GM19351 (cell line): Measurements from ENCODE around the gene EVC2.

ENCODE experiments used
- ATAC-seq: cut with Tn5 transposase; IDR thresholded peaks from one replicate; pipeline ENCODE4 v1.9.1; 2021; ENCODE audit warnings: mild to moderate bottlenecking, moderate library complexity; ENCODE audit not compliant: unreplicated experiment

EVC2 gene

DNA sequence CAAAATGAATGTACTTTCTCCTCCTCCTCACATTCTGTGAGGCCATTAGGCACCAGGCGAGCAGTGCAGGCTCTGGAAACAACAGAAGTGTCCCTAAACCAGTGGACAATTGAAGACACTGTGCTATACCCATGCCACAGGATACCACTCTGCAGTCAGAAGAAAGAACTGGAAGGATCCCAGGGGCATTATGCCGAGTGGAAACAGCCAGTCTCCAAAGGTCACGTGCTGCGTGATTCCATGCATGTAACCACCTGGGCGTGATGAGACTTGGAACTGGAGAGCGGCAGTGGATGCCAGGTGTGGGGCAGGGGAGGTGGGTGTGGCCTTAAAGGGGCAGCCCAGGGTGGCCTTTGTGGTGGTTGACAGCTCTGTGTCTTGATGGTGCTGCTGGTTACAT, 139.4 kb downstream of the EVC2 start:
- ATAC-seq, result no peak

DNA sequence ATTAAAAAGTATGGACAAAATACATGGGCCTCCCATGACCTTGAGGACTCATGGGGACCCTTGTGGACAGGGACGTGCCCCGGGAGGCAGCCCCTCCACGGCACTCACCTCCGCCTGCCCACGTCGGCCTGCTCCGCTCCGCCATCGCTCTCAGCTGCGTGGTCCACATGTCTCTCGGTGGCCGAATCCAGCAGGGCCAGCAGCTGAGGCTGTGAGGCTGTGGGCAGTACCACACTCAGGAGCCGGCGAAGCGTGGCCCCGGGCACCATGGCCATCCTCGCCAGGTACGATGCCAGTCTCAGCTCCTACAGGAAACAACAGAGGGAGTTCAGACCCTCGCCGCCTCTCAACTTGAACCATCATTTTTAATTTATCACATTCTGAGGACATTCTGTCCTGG, 140.0 kb downstream of the EVC2 start:
- no peak for ATAC-seq

DNA sequence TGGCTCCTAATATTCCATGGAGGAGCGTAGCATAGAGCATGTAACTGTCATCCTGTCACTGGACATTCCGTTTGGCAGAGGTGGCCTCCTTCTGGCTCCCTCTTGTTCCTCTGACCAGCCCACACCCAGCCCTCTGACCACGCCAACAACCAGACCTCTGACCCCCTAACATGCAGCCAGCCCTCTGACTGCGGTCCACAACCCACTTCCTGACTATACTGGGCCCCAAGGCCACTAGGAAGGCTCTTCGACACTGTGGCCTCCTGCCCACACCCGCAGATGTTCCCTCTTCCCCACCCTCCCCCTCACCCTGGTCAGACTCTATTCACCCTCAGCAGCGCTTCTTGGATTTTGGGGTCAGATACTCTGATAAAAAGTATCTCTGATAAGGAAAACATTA, 141.4 kb downstream of the EVC2 start:
- no peak for ATAC-seq

DNA sequence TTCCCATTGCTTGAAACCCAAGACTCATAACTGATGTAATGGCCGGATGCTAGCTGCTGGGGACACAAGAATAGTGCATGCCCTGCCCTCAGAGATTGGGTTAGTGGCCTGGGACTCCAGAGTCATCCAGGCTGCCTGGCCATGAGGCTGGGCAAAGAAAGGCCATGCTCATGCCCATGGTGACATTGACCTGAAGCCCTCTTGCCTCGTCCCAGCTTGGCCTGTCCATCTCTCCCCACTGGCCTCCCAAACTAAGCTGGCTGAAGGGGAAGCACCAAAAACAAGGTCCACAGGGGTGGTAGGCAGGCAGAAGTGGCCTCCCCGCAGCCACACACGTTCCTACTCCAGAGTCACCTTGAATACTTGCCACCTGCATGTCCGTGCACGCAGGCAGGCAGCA, 141.8 kb downstream of the EVC2 start:
- ATAC-seq, result no peak

DNA sequence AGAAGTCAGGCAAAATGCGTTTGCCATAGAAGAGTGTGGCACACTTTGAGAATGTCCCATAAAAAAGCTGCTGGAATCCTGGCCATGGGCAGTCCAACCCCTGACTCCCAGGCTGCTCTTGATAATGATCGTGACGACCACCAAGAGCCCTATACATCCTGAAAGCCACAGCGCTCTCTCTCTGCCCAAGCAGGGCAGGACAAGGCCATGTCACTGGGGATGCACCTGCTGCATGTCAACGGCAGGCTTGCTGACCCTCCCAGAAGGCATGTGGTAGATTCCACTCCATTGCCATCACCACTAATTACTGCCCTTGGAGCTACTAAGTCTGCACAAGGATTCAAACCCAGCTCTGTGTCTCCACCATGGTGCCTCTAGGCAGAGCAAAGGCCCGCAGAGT, 144.5 kb downstream of the EVC2 start:
- no peak for ATAC-seq

DNA sequence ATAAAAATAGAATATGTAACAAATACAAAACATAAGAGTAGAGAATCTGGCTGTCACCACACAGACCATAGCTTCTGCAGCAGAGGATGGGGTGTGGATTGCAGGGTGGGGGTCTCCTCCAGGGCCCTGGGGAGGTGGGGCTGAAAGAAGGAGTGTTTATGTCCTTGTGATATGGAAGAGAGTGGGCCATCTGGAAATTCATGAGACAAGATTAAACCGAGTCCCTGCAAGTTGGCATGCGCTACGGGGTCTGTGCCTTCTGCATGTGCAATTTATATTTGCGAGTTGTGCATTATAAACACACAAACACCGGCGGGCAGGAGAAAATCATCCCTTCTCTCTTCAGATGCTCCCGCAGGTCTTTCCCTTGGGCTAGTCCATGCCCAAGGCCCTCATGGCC, 145.9 kb downstream of the EVC2 start:
- ATAC-seq, result no peak

DNA sequence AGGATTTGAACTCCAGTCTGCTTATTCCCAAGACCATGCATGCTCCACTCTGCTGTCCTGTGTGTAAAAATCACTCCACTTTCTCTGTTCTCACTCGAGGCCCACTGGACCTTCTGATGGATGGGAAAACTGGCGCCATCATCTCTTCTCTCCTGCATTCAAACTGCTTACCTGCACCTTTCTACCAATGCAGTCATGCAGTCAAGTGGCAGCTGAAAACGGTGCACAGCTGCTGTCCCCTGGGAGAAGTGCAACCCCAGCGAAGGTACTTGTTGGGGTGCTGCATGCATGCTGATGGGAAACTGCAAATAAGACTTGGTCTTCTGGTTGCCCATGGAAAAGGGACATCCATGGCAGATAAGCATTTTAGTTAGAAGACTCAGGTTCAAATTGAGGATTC, 147.1 kb downstream of the EVC2 start:
- no peak for ATAC-seq

DNA sequence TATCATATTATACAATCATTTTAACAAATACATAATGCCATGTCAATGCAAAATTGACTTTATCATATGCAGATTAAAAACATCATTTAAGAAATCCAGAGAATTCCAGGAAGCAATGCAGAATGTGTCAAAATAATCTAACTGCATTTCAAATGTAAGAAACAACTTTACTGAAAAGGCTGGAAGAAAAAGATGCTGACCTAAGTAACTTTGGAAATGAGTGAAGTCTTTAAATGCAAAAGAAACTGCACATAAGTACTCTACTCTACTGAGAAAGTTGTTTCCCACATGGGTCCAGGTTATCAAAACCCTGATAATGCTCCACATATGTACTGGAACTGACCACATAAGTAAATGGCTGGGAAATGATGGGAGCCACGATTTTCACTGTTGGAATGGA, 149.9 kb downstream of the EVC2 start:
- ATAC-seq, result no peak

DNA sequence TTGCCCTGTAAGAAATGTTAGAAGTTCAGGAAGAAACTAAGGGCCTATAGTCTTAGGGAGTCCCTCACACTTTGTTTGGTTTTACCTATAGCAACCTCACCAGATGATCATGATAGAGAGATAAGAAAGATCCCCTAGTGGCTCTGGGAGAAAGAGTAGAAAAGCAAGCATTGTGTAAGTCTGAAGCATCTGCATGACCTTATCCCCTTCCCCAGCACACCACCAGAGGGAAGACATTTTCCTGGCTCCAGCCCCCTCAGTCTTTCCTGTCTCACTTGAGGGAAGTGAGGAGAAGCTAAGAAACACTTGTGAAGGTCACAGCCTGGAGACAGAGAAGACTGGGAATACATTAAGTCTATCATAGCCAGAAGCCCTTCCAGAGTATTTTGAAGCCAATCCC, 154.0 kb downstream of the EVC2 start:
- no peak for ATAC-seq

DNA sequence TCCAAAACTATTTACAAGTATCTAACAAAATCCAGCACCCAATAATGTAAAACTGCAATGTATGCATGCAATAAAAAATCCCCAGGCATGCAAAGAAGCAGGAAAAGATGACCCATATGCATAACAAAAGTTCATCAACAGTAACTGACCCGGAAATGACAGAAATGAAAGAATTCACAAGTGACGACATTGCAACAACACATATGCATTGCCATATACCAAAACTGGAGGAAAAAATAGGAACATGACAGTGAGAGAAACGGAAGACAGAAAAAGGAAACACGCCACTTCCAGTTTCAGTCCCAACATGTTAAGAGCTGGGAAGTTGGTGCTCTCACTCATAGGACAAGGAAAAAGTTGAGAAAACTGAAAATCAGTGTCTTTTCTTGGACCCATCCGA, 154.6 kb downstream of the EVC2 start:
- no peak for ATAC-seq

DNA sequence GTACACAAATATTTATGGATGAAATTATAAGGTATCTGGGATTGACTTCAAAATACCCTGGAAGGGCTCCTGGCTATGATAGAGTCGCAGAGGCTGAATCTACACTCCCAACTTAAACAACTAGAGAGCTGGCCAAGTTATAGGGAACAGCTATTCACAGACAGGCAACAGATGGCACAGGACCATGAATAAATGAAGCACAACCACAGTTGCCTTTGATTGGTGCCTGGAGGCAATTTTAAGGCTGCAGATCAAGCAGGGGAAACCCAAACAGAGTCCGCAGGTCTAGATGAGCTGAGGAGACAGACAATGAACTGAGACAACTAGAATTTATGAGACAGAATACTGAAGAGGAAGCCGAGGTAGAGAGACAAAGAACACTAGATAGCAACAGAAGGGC, 155.9 kb downstream of the EVC2 start:
- no peak for ATAC-seq

DNA sequence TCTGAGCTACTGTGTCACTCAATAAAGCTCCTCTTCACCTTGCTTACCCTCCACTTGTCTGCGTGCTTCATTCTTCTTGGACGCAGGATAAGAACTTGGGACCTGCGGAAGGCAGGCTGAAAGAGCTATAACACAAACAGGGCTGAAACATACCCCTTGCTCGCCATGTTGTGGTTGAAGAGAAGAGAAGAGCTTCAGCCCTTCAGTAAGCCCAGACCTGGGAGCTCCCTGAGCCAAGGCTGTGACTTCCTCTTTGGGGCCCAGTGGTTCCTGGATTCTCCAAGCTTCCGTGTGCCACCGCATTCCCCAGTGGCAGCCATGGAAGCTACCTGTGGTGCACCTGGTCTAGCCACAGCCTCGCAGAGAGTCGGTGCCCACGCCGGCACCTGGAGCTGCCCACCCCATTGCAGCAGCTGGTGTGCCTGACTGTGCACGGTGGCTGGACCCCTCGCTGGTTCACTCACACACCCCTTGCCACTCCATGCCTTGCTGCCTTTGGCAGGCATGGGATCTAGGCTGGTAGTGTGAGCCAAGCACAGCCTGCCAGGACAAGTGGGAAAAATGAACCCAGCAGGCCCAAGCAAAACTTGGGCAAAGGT, 160.6 kb downstream of the EVC2 start:
- no peak for ATAC-seq

DNA sequence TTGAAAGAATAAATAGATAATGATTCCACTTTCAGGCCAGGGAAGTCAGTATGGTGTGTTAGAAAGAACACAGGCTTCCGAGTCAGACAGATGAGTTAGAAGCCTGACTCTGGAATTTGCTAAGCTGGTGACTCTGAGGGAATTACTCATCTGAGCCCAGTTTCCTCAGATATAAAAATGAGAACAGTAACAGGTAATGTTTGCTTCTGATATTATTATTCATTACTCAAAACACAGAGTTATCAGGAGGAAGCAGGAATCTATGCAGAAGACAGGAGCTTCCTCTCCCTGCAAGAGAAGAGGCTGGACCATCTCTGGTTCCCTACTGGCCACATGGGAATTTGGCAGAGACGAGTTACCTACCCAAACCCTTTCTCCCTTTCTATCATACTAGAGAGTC, 163.1 kb downstream of the EVC2 start:
- ATAC-seq, result no peak

DNA sequence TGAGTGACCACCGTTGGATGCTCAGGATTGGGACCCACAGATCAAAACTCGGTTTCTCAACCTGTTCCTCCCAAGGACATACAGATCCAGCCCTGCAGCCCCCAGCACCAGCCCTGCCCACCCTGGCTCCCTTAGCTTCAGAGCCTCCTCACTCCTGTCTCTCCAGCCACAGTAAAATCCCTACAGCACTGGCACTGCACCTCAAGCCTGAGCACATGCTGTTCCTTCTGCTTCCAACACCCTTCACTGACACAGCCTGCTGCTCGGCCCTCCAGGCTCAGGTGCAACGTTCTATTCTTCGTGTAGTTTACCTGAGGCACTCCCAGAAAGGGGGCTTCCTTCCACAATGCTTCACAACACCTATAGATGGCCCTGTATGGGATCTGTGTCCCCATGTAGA, 163.6 kb downstream of the EVC2 start:
- no peak for ATAC-seq

DNA sequence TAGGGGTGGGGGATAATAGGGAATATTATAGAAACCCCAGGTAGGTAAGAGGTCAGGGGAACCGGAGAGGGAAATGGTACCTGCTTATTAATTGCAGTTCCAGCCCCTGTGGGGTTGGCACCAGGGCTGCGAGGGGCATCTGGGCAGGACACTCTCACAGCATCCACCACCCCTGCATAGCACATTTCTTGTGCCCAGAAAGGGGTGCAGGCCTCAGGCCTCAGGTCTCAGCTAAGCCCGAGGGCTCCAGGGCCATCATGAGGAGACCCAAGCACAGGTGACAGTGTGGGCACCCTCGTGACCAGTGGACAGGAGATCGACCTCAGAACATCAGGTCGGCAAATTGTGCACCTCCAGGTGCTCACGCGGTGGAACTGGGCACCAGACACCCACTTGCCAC, 164.7 kb downstream of the EVC2 start:
- no peak for ATAC-seq

DNA sequence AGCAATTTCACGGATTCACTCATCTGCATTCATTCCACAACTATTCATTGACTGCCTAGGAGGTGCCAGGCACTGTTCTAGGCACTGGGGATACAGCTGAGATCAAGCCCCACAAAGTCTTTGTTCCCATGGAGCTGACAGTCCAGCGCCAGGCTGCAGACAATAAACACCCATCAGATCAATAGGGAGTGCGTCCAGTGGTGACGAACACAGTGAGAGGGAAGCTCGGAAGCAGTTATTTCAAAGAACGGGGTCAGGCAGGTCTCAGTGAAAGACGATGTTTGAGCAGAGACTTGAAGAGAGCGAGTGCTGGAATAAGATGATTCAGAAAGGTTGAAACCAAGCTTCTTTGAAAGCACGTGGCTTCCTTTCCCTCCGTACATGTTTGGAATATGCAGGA, 167.2 kb downstream of the EVC2 start:
- no peak for ATAC-seq

DNA sequence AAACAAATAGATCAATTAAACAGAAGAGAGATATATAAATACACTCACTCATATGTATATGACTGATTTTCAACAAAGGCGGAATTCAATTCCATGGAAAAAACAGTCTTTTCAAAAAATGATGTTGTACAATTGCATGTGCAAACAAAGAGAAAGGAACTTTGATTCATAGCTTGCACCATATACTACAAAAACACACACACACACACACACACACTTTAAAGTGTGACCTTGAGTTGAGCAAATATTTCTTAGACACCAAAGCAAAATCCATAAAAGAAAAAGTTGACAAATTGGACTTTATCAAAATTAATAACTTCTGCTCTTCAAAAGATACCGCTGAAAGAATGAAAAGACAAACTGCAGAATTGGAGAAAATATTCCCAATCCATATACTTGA, 168.8 kb downstream of the EVC2 start:
- no peak for ATAC-seq

DNA sequence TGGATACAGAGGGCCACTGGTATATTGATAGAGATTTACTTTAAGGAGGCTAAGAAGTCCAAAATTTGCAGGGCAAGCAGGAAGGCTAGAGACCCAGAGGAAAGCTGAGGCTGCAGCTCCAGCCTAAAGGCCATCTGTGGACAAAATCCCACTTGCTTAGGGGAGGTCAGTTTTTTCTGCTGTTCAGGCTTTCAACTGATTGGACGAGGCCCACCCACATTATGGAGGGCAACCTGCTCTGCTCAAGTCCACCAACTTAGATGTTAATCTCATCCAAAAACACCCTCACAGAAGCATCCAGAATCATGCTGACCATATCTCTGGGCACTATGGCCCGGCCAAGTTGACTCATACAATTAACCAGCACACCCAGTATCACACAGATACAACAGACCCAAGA, 176.3 kb downstream of the EVC2 start:
- ATAC-seq, result no peak

DNA sequence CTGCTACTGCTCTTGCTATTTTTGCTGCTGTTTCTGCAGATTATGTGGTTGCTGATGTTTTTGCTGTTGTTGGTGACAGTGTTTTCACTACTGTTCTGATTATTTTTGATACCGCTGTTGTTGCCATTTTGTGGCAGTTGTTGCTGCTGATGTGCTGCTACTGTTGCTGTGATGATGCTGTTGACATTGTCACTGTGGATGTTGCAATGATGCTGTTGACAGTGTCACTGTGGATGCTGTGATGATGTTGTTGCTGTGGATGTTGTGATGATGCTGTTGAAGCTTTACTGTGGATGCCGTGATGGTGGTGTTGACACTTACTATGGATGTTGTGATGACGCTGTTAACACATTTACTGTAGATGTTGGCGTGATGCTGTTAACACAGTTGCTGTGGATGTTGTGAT, 180.3 kb downstream of the EVC2 start:
- ATAC-seq, result no peak

DNA sequence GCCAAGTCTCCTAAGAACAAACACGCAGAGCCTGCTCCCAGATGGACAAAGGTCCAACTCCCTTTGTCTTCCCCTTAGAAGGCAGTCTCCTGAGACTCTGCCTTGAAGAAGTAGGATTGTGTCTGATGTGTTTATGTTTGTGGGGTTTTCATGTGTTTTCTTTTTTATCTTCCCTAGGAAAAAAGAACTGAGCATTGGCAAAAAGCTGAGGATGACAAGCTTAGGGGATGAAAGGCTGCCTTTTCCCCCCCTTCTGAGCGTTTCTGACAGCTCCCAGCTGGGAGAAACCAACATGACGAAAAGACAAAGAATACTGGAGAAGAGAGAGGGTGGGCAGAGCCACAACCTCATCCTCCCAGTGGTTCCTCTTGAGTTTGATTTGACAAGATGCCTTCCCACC, 181.1 kb downstream of the EVC2 start:
- ATAC-seq, result no peak

DNA sequence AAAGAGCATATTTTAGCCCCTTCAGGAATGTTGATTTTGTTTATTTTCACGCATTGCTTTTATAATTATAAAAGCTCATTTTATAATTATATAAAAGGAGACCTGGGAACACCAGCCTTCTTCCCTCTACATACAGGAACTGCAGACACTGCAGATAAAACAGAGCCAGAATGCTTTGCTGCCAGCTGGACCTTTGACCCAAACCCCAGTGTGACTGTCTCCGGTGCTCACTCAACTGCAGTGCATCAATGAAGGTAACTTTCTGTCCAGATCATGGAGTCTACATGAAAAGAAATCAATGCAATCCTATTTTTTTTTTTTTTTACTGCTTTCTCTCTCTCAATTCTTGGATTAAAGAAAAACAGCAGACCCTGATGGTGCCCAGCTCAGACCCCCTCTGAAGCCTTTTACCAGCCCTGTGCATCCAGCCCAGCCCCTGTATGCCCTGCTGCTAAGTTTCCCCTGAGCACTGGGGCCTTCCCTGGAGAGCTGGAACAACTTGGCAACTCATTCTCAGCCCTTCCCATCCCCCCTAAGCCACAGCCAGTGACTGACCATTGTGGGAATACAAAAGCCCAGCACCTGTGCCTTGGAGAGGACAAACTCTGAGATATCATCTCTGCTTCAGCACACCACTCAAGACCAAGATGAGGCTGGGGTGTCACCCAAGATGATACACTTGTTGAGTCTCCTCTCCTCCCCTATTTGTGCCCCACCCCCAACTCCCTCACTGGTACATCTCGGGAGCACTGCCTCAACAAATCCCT, 182.1 kb downstream of the EVC2 start:
- ATAC-seq, result no peak

DNA sequence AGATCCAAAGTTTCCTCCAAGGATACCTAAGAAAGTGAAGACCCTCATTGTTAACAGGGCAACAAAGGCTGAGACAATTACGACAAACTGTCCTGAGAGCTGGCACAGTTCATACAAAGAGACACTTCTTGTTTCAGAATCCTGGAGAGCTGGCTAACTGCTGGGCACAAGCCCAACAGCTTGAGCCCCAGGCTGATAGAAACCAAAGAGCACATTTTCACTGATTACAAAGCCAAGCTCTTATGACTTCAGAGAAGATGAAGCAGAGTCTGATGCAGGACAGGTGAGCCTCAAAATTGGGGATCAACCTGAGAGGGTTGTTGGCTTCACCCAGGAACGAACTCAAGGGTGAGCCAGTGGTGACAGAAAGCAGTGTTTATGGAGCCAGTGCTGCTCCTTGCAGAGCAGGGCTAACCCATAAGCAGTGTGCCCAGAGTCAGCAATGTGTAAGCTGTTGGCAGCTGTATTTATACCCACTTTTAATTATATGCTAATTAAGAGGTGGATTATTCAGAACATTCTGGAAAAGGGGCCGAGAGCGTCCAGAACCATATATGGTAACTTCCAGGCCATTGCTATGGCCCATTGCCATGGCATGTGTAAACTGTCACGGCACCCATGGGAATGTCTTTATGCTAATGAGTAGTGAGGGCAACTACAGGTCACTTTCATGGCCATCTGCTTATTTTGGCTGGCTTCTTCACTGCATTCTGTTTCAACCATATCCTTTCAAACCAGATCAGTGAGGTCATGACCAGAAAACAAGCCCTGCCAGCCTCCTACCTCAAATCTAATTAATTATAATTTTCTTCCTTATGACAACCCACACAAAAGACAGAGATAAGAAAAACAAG, 183.7 kb downstream of the EVC2 start:
- ATAC-seq, result no peak
